ENCODE data around the gene LRP1B. TPM values are rescaled to one million over a fixed set of nuclear protein-coding genes. Genes with fewer than 3 reads are reported as not detected.

The LRP1B gene
- total RNA-seq, 6 experiments from 2014 or later, result 0.06 to 1.7 (median 0.15) TPM; not detected in 1

GRCh38 chr2:140504601-140505000, 1626.2 kb downstream of the LRP1B start:
- no peak for ATAC-seq

GRCh38 chr2:140502951-140503630, 1627.7 kb downstream of the LRP1B start:
- DNase-seq (no peak), ATAC-seq (peak in 1 of 4 donors; percentile 42)
- WGBS (ENCODE audit: insufficient coverage, low coverage, low lambda C conversion rate, missing lambda C conversion rate), result 75% methylated on average over 6 of the region's 6 CpGs
- H3K4me3 ChIP-seq, result no peak overlapping the region
- H3K27me3 ChIP-seq, result no peaks in the 10 kb centered on the region
- H3K4me1 ChIP-seq, result no peaks in the 10 kb centered on the region
- intact Hi-C loops (cut with DNase I), result no loop called here
- TF ChIP-seq POLR2A (IDR thresholded peaks at IDR 0.05) (no peak), CTCF (IDR thresholded peaks at IDR 0.05) (no peak)
- no peaks in the 10 kb centered on the region for H3K9me3 ChIP-seq
- H3K27ac ChIP-seq, result no peak overlapping the region
- H3K36me3 ChIP-seq, result no peaks in the 10 kb centered on the region

More at GRCh38 chr2:140504601-140505000, 1626.2 kb downstream of the LRP1B start:
- no peak for TF ChIP-seq CTCF (IDR thresholded peaks at IDR 0.05)
- no peak for TF ChIP-seq POLR2A (IDR thresholded peaks at IDR 0.05)
- no peak for DNase-seq
- H3K4me3 ChIP-seq, result no peak overlapping the region
- H3K4me1 ChIP-seq, result no peaks in the 10 kb centered on the region
- H3K9me3 ChIP-seq, result no peaks in the 10 kb centered on the region
- 59% methylated on average over 2 of the region's 2 CpGs for WGBS (ENCODE audit: insufficient coverage, low coverage, low lambda C conversion rate, missing lambda C conversion rate)
- no peaks in the 10 kb centered on the region for H3K27me3 ChIP-seq
- H3K36me3 ChIP-seq, result no peaks in the 10 kb centered on the region
- no peak overlapping the region for H3K27ac ChIP-seq
- intact Hi-C loops (cut with DNase I), result no loop called here

GRCh38 chr2:140498360-140498759, 1632.5 kb downstream of the LRP1B start:
- no peak for DNase-seq
- Histone ChIP-seq H3K9me3 (no peaks in the 10 kb centered on the region), H3K27me3 (no peaks in the 10 kb centered on the region), H3K27ac (no peak overlapping the region), H3K4me1 (no peaks in the 10 kb centered on the region), H3K36me3 (no peaks in the 10 kb centered on the region), H3K4me3 (no peak overlapping the region)
- WGBS (ENCODE audit: insufficient coverage, low coverage, low lambda C conversion rate, missing lambda C conversion rate), result 40% methylated on average over 4 of the region's 4 CpGs
- TF ChIP-seq POLR2A (IDR thresholded peaks at IDR 0.05) (no peak), CTCF (IDR thresholded peaks at IDR 0.05) (no peak)
- no peak for ATAC-seq
- intact Hi-C loops (cut with DNase I), result no loop called here

GRCh38 chr2:140496714-140497113, 1634.1 kb downstream of the LRP1B start:
- Histone ChIP-seq H3K36me3 (no peaks in the 10 kb centered on the region), H3K27ac (no peak overlapping the region), H3K4me1 (no peaks in the 10 kb centered on the region), H3K4me3 (no peak overlapping the region), H3K27me3 (no peaks in the 10 kb centered on the region), H3K9me3 (no peaks in the 10 kb centered on the region)
- DNase-seq (no peak), ATAC-seq (no peak)
- WGBS (ENCODE audit: insufficient coverage, low coverage, low lambda C conversion rate, missing lambda C conversion rate), result 80% methylated on average over 1 of the region's 1 CpG
- no peak for TF ChIP-seq POLR2A (IDR thresholded peaks at IDR 0.05)
- TF ChIP-seq CTCF (IDR thresholded peaks at IDR 0.05), result no peak
- intact Hi-C loops (cut with DNase I), result no loop called here

Measured in right lobe of liver (tissue), 6 donors.